CD4-positive, alpha-beta T cell treated with Interleukin-6 for 4 hours (primary cell): ENCODE data around the gene SLC46A3.
"Not testable (repeated sequence)": the region's sequence is repeated elsewhere in the genome, so short reads cannot be mapped to it uniquely, and the experiment has no call there.

Experiments
- DNase-seq: peaks from one replicate; pipeline ENCODE4 v3.0.0-alpha.2; 2020; ENCODE audit warnings: mixed read lengths

SLC46A3 gene

GRCh38 chr13:28718543-28719226 lies at the start of gene SLC46A3:
TSS of gene SLC46A3 (minus strand) at chr13:28718970. CDS start at chr13:28717998, 972 bp downstream.
- peak; percentile 98 for DNase-seq

GRCh38 chr13:28763887-28764286 lies 45.1 kb upstream of the SLC46A3 start:
- no peak for DNase-seq

- DNase-seq: no peak
Observed at GRCh38 chr13:28761586-28761985, 42.8 kb upstream of the SLC46A3 start.

- DNase-seq: no peak
Observed at GRCh38 chr13:28755546-28755870, 36.7 kb upstream of the SLC46A3 start.

- DNase-seq: no peak
Observed at GRCh38 chr13:28754698-28755545, 36.2 kb upstream of the SLC46A3 start.

- DNase-seq: no peak
Observed at GRCh38 chr13:28753946-28754345, 35.2 kb upstream of the SLC46A3 start.

- no peak for DNase-seq
Observed at GRCh38 chr13:28753208-28753892, 34.6 kb upstream of the SLC46A3 start.

- DNase-seq: no peak
Observed at GRCh38 chr13:28751175-28751960, 32.6 kb upstream of the SLC46A3 start.

- no peak for DNase-seq
Observed at GRCh38 chr13:28750187-28751045, 31.6 kb upstream of the SLC46A3 start.

GRCh38 chr13:28747851-28748250 lies 29.1 kb upstream of the SLC46A3 start:
- no peak for DNase-seq

- DNase-seq: no peak
Observed at GRCh38 chr13:28746287-28746612, 27.5 kb upstream of the SLC46A3 start.

GRCh38 chr13:28744656-28745055 lies 25.9 kb upstream of the SLC46A3 start:
- DNase-seq: no peak

- no peak for DNase-seq
Observed at GRCh38 chr13:28744091-28744536, 25.3 kb upstream of the SLC46A3 start.

GRCh38 chr13:28743499-28744083 lies 24.8 kb upstream of the SLC46A3 start:
- DNase-seq: no peak

GRCh38 chr13:28743020-28743419 lies 24.2 kb upstream of the SLC46A3 start:
- DNase-seq: no peak

- not testable (repeated sequence) for DNase-seq
Observed at GRCh38 chr13:28742445-28742844, 23.7 kb upstream of the SLC46A3 start.

- DNase-seq: no peak
Observed at GRCh38 chr13:28741084-28741491, 22.3 kb upstream of the SLC46A3 start.

- DNase-seq: no peak
Observed at GRCh38 chr13:28739376-28739775, 20.6 kb upstream of the SLC46A3 start.

GRCh38 chr13:28735481-28736029 lies 16.8 kb upstream of the SLC46A3 start:
- DNase-seq: no peak

GRCh38 chr13:28734906-28735305 lies 16.1 kb upstream of the SLC46A3 start:
- DNase-seq: no peak

- DNase-seq: no peak
Observed at GRCh38 chr13:28730762-28731161, 12.0 kb upstream of the SLC46A3 start.
